ENCODE results near the gene RNF103.

Gene RNF103

GRCh38 chr2:86622519-86623042 is 1.1 kb downstream of the RNF103 start:
- Histone ChIP-seq H3K27me3 (ENCODE audit: control insufficient read depth, insufficient read depth, low read length) (no peaks in the 10 kb centered on the region), H3K9ac (ENCODE audit: low read depth, low read length) (peak overlapping the region; percentile 96), H3K36me3 (ENCODE audit: insufficient read depth, low read length) (peaks cover 18% of the 10 kb centered on the region), H3K4me2 (ENCODE audit: low read length) (peak overlapping the region; percentile 89), H3K4me3 (ENCODE audit: low read length) (peak overlapping the region; percentile 87), H3K4me1 (ENCODE audit: control insufficient read depth, insufficient read depth, low read length) (peaks cover 5% of the 10 kb centered on the region), H3K9me3 (replicated peaks; ENCODE audit: low read length) (no peaks in the 10 kb centered on the region)

GRCh38 chr2:86621280-86621943 is 2.3 kb downstream of the RNF103 start:
- H3K9me3 ChIP-seq (replicated peaks; ENCODE audit: low read length) = no peaks in the 10 kb centered on the region
- H3K4me3 ChIP-seq (ENCODE audit: low read length) = peak overlapping the region; percentile 87
- H3K27me3 ChIP-seq (ENCODE audit: control insufficient read depth, insufficient read depth, low read length) = no peaks in the 10 kb centered on the region
- H3K4me2 ChIP-seq (ENCODE audit: low read length) = peak overlapping the region; percentile 89
- H3K4me1 ChIP-seq (ENCODE audit: control insufficient read depth, insufficient read depth, low read length) = peaks cover 5% of the 10 kb centered on the region
- peaks cover 18% of the 10 kb centered on the region for H3K36me3 ChIP-seq (ENCODE audit: insufficient read depth, low read length)
- H3K9ac ChIP-seq (ENCODE audit: low read depth, low read length) = peak overlapping the region; percentile 96

DNA sequence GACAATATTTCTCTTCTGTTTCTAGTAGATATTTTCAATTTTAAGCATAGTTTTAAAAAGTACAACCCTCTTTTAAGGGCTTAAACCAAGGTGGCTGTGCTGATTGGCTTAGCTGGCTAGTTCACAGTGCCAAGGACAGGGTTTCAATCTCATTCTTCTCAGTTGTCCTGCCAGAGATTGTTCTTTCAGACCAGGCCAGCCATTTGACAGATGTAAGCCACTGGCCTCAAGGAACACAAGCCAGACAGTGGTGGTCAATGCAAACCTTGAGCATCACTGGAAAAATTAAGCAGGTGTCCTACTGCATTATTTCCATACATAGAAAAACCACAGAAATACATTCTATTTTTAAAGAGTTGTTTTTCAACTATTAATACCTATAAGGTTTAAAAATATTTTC is 5.9 kb downstream of the RNF103 start:
- H3K4me1 ChIP-seq (ENCODE audit: control insufficient read depth, insufficient read depth, low read length) = no peaks in the 10 kb centered on the region
- H3K36me3 ChIP-seq (ENCODE audit: insufficient read depth, low read length) = peaks cover 32% of the 10 kb centered on the region
- H3K4me2 ChIP-seq (ENCODE audit: low read length) = no peak overlapping the region
- no peaks in the 10 kb centered on the region for H3K9me3 ChIP-seq (replicated peaks; ENCODE audit: low read length)
- H3K9ac ChIP-seq (ENCODE audit: low read depth, low read length) = no peak overlapping the region
- H3K27me3 ChIP-seq (ENCODE audit: control insufficient read depth, insufficient read depth, low read length) = no peaks in the 10 kb centered on the region
- no peak overlapping the region for H3K4me3 ChIP-seq (ENCODE audit: low read length)

GRCh38 chr2:86617153-86617552 is 6.5 kb downstream of the RNF103 start:
- Histone ChIP-seq H3K9me3 (replicated peaks; ENCODE audit: low read length) (no peaks in the 10 kb centered on the region), H3K4me2 (ENCODE audit: low read length) (no peak overlapping the region), H3K36me3 (ENCODE audit: insufficient read depth, low read length) (peaks cover 32% of the 10 kb centered on the region), H3K9ac (ENCODE audit: low read depth, low read length) (no peak overlapping the region), H3K4me1 (ENCODE audit: control insufficient read depth, insufficient read depth, low read length) (no peaks in the 10 kb centered on the region), H3K27me3 (ENCODE audit: control insufficient read depth, insufficient read depth, low read length) (no peaks in the 10 kb centered on the region), H3K4me3 (ENCODE audit: low read length) (no peak overlapping the region)

- Histone ChIP-seq H3K36me3 (ENCODE audit: insufficient read depth, low read length) (peaks cover 32% of the 10 kb centered on the region), H3K4me1 (ENCODE audit: control insufficient read depth, insufficient read depth, low read length) (no peaks in the 10 kb centered on the region), H3K4me3 (ENCODE audit: low read length) (no peak overlapping the region), H3K4me2 (ENCODE audit: low read length) (no peak overlapping the region), H3K9me3 (replicated peaks; ENCODE audit: low read length) (no peaks in the 10 kb centered on the region), H3K27me3 (ENCODE audit: control insufficient read depth, insufficient read depth, low read length) (no peaks in the 10 kb centered on the region), H3K9ac (ENCODE audit: low read depth, low read length) (no peak overlapping the region)
These were observed 7.2 kb downstream of the RNF103 start for GRCh38 chr2:86616502-86616901.

DNA sequence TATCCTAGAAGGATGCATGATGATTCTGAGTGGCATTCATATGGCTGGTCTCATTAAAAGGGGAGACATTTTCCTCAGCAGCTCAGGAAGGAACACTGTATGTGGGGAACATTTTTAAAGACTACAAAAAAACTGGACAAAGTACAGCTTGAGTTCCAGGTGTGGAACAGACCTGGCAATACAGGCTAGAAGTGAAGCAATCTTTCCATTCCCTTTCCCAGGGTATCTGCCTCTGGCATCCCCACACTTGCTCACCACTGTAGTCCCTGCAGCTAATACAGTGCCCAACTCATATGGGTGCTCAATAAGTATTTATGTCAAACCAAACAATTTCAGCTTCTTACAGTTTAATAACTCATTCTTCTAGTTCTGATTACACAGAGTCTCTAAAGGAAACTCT is 8.1 kb downstream of the RNF103 start:
- H3K4me3 ChIP-seq (ENCODE audit: low read length) = no peak overlapping the region
- H3K36me3 ChIP-seq (ENCODE audit: insufficient read depth, low read length) = peaks cover 38% of the 10 kb centered on the region
- H3K27me3 ChIP-seq (ENCODE audit: control insufficient read depth, insufficient read depth, low read length) = no peaks in the 10 kb centered on the region
- H3K4me1 ChIP-seq (ENCODE audit: control insufficient read depth, insufficient read depth, low read length) = no peaks in the 10 kb centered on the region
- no peak overlapping the region for H3K4me2 ChIP-seq (ENCODE audit: low read length)
- H3K9me3 ChIP-seq (replicated peaks; ENCODE audit: low read length) = no peaks in the 10 kb centered on the region
- H3K9ac ChIP-seq (ENCODE audit: low read depth, low read length) = no peak overlapping the region

DNA sequence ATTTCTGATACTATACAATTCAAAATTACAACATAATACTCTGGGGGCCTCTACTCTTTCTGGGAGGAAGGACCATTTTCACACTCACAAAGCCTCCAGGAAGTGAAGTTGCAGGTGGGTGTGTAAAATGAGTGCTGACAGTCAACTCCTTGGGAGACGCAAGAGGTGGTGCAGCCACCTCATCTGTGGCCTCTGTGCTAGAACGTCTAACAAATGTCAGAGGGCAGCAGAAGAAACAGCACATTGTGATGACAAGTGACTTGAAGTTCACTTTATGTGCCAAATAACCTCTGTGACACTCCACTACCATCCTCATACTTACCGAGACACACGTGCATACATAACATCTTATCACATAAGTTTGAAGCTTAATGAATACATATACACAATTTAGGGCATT is 10.2 kb downstream of the RNF103 start:
- no peak overlapping the region for H3K9ac ChIP-seq (ENCODE audit: low read depth, low read length)
- peaks cover 34% of the 10 kb centered on the region for H3K36me3 ChIP-seq (ENCODE audit: insufficient read depth, low read length)

GRCh38 chr2:86610871-86611270 is 12.8 kb downstream of the RNF103 start:
- no peak overlapping the region for H3K9ac ChIP-seq (ENCODE audit: low read depth, low read length)
- H3K36me3 ChIP-seq (ENCODE audit: insufficient read depth, low read length) = peaks cover 39% of the 10 kb centered on the region
- no peaks in the 10 kb centered on the region for H3K4me1 ChIP-seq (ENCODE audit: control insufficient read depth, insufficient read depth, low read length)
- no peaks in the 10 kb centered on the region for H3K27me3 ChIP-seq (ENCODE audit: control insufficient read depth, insufficient read depth, low read length)
- H3K4me2 ChIP-seq (ENCODE audit: low read length) = no peak overlapping the region
- no peaks in the 10 kb centered on the region for H3K9me3 ChIP-seq (replicated peaks; ENCODE audit: low read length)
- no peak overlapping the region for H3K4me3 ChIP-seq (ENCODE audit: low read length)

More for the DNA sequence above, 10.2 kb downstream of the RNF103 start:
- H3K4me2 ChIP-seq (ENCODE audit: low read length) = no peak overlapping the region
- H3K4me3 ChIP-seq (ENCODE audit: low read length) = no peak overlapping the region
- no peaks in the 10 kb centered on the region for H3K4me1 ChIP-seq (ENCODE audit: control insufficient read depth, insufficient read depth, low read length)
- H3K9me3 ChIP-seq (replicated peaks; ENCODE audit: low read length) = no peaks in the 10 kb centered on the region
- H3K27me3 ChIP-seq (ENCODE audit: control insufficient read depth, insufficient read depth, low read length) = no peaks in the 10 kb centered on the region

- no peak overlapping the region for H3K4me3 ChIP-seq (ENCODE audit: low read length)
- H3K36me3 ChIP-seq (ENCODE audit: insufficient read depth, low read length) = peaks cover 45% of the 10 kb centered on the region
These were observed 14.7 kb downstream of the RNF103 start for GRCh38 chr2:86608832-86609410.

DNA sequence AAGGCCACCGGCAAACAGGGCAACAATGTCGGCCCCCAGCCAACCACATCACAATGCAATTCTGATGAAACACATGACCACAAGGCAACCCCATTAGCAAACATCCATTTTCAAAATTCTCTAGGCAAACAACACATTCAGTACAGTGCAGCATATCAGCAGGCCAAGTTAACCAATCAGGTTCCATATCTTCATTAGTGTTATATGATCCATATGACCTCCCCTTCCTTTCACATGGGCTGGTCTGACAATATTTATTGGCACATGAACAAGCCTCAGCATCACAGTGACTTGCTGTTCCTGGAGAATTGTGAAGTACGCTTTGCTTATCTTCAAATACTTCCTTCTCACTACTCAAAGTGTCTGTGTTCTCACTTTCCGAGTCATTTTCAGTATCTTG is 19.8 kb downstream of the RNF103 start:
- peaks cover 24% of the 10 kb centered on the region for H3K36me3 ChIP-seq (ENCODE audit: insufficient read depth, low read length)
- no peak overlapping the region for H3K4me3 ChIP-seq (ENCODE audit: low read length)
- no peak overlapping the region for H3K4me2 ChIP-seq (ENCODE audit: low read length)
- H3K4me1 ChIP-seq (ENCODE audit: control insufficient read depth, insufficient read depth, low read length) = no peaks in the 10 kb centered on the region
- H3K27me3 ChIP-seq (ENCODE audit: control insufficient read depth, insufficient read depth, low read length) = no peaks in the 10 kb centered on the region
- H3K9me3 ChIP-seq (replicated peaks; ENCODE audit: low read length) = no peaks in the 10 kb centered on the region
- no peak overlapping the region for H3K9ac ChIP-seq (ENCODE audit: low read depth, low read length)

More at GRCh38 chr2:86608832-86609410, 14.7 kb downstream of the RNF103 start:
- Histone ChIP-seq H3K27me3 (ENCODE audit: control insufficient read depth, insufficient read depth, low read length) (no peaks in the 10 kb centered on the region), H3K9ac (ENCODE audit: low read depth, low read length) (no peak overlapping the region), H3K9me3 (replicated peaks; ENCODE audit: low read length) (no peaks in the 10 kb centered on the region), H3K4me1 (ENCODE audit: control insufficient read depth, insufficient read depth, low read length) (no peaks in the 10 kb centered on the region), H3K4me2 (ENCODE audit: low read length) (no peak overlapping the region)

DNA sequence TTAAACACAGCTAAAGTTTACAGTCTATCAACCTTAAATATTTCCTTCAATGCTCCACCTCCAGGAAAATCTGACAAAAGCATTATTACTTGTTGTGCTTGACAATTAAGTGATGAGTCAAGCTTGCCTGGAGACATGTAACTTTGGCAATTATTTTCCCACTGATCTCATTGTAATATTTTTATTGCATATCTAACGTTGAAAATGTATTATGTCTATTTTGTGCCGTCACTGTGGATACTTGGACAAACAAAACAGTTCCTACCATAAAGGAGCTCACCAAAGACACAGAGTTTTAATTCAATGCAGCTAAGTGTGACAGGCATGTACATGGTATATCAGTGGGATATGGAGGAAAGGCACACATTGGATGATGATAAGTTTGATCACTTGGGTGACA is 24.7 kb downstream of the RNF103 start:
- no peaks in the 10 kb centered on the region for H3K9me3 ChIP-seq (replicated peaks; ENCODE audit: low read length)
- H3K9ac ChIP-seq (ENCODE audit: low read depth, low read length) = no peak overlapping the region
- H3K4me1 ChIP-seq (ENCODE audit: control insufficient read depth, insufficient read depth, low read length) = no peaks in the 10 kb centered on the region
- H3K4me2 ChIP-seq (ENCODE audit: low read length) = no peak overlapping the region
- no peak overlapping the region for H3K4me3 ChIP-seq (ENCODE audit: low read length)
- H3K27me3 ChIP-seq (ENCODE audit: control insufficient read depth, insufficient read depth, low read length) = no peaks in the 10 kb centered on the region
- no peaks in the 10 kb centered on the region for H3K36me3 ChIP-seq (ENCODE audit: insufficient read depth, low read length)

- H3K4me2 ChIP-seq (ENCODE audit: low read length) = no peak overlapping the region
- no peaks in the 10 kb centered on the region for H3K4me1 ChIP-seq (ENCODE audit: control insufficient read depth, insufficient read depth, low read length)
- no peak overlapping the region for H3K4me3 ChIP-seq (ENCODE audit: low read length)
- no peaks in the 10 kb centered on the region for H3K36me3 ChIP-seq (ENCODE audit: insufficient read depth, low read length)
- H3K9ac ChIP-seq (ENCODE audit: low read depth, low read length) = no peak overlapping the region
- H3K27me3 ChIP-seq (ENCODE audit: control insufficient read depth, insufficient read depth, low read length) = no peaks in the 10 kb centered on the region
- no peaks in the 10 kb centered on the region for H3K9me3 ChIP-seq (replicated peaks; ENCODE audit: low read length)
These were observed 27.5 kb downstream of the RNF103 start for GRCh38 chr2:86596118-86596517.
